IMR-90 (cell line): ENCODE results near the gene MAP7D1. TPM values are rescaled to one million over a fixed set of nuclear protein-coding genes. Genes with fewer than 3 reads are reported as not detected.

Experiments
- ATAC-seq: fragments of 200-7000 bp; cut with Tn5 transposase; 2 replicates; pipeline ENCODE4 v1.9.1; 2020; ENCODE audit warnings: low read depth, mild to moderate bottlenecking, moderate library complexity
- BruUV-seq: library from RNA; stranded (reverse); fragments of 400-500 nt; replicated peaks from 2 replicates; lab custom pipeline; 2021; lab: Mats Ljungman, UMichigan
- CTCF ChIA-PET: fragments of 300-600 bp; formaldehyde crosslinking; extraction: SDS; loops from one replicate; lab custom pipeline; 2021; ENCODE audit warnings: antibody characterized with exemption; lab: Yijun Ruan, JAX
- POLR2A ChIA-PET: fragments of 300-600 bp; sonication (Branson Sonifier 250); formaldehyde crosslinking; loops from one replicate; lab custom pipeline; 2022; ENCODE audit warnings: antibody characterized with exemption; ENCODE audit not compliant: unreplicated experiment; lab: Charles Lee
- DNase-seq: peaks from one replicate; pipeline ENCODE4 v3.0.0; 2013
- H2AFZ ChIP-seq: replicated peaks from 2 replicates; pipeline ENCODE3; 2013; ENCODE audit warnings: low read length, mild to moderate bottlenecking; ENCODE audit not compliant: poor library complexity
- H2AK5ac ChIP-seq: 2 replicates; pipeline ENCODE4 v1.6.1; 2013; ENCODE audit warnings: low read depth, low read length, inconsistent platforms
- H2AK9ac ChIP-seq: replicated peaks from 2 replicates; pipeline ENCODE3; 2013; ENCODE audit warnings: mild to moderate bottlenecking, low read depth, low read length, moderate library complexity; ENCODE audit not compliant: poor library complexity
- H2BK120ac ChIP-seq: 2 replicates; pipeline ENCODE4 v1.6.1; 2013; ENCODE audit warnings: low read depth, low read length, inconsistent platforms
- H2BK15ac ChIP-seq: 3 replicates; pipeline ENCODE4 v1.6.1; 2013; ENCODE audit warnings: low read depth, low read length, inconsistent platforms
- H2BK20ac ChIP-seq: 2 replicates; pipeline ENCODE4 v1.6.1; 2013; ENCODE audit warnings: low read depth, mild to moderate bottlenecking, inconsistent platforms, low read length, moderate library complexity
- H2BK5ac ChIP-seq: 2 replicates; pipeline ENCODE4 v1.6.1; 2013; ENCODE audit warnings: mild to moderate bottlenecking, low read depth, low read length, inconsistent platforms; ENCODE audit not compliant: poor library complexity, severe bottlenecking
- H3K14ac ChIP-seq: replicated peaks from 2 replicates; pipeline ENCODE4 v1.6.1; 2013; ENCODE audit warnings: low read depth, low read length, inconsistent platforms
- H3K18ac ChIP-seq: 2 replicates; pipeline ENCODE4 v1.6.1; 2013; ENCODE audit warnings: low read depth, low read length, control low read depth
- H3K23ac ChIP-seq: 2 replicates; pipeline ENCODE4 v1.6.1; 2013; ENCODE audit warnings: low read depth, low read length, inconsistent platforms
- H3K27ac ChIP-seq: 2 replicates; pipeline ENCODE4 v1.5.1; 2013; ENCODE audit warnings: mild to moderate bottlenecking, control low read depth, low read length; ENCODE audit not compliant: insufficient read depth
- H3K27me3 ChIP-seq: 2 replicates; pipeline ENCODE4 v1.6.1; 2013; ENCODE audit warnings: low read length; ENCODE audit not compliant: control insufficient read depth, insufficient read depth
- H3K36me3 ChIP-seq: 2 replicates; pipeline ENCODE4 v1.6.1; 2013; ENCODE audit warnings: low read length, mixed read lengths; ENCODE audit not compliant: control insufficient read depth, insufficient read depth
- H3K4ac ChIP-seq: 2 replicates; pipeline ENCODE4 v1.6.1; 2013; ENCODE audit warnings: low read depth, low read length, inconsistent platforms
- H3K4me1 ChIP-seq: 2 replicates; pipeline ENCODE4 v1.6.1; 2013; ENCODE audit warnings: low read length, mixed read lengths; ENCODE audit not compliant: control insufficient read depth, insufficient read depth
- H3K4me2 ChIP-seq: 2 replicates; pipeline ENCODE4 v1.6.1; 2013; ENCODE audit warnings: low read depth, mild to moderate bottlenecking, control low read depth, low read length, moderate library complexity
- H3K4me3 ChIP-seq: 2 replicates; pipeline ENCODE4 v1.5.1; 2013; ENCODE audit warnings: low read depth, mild to moderate bottlenecking, control low read depth, low read length, moderate library complexity; ENCODE audit not compliant: insufficient read depth
- H3K56ac ChIP-seq: 2 replicates; pipeline ENCODE4 v1.6.1; 2013; ENCODE audit warnings: low read length, inconsistent platforms; ENCODE audit not compliant: insufficient read depth; ENCODE audit errors: extremely low read depth
- H3K79me1 ChIP-seq, 2 experiments: 2 replicates each; pipeline ENCODE4 v1.6.1; 2013; ENCODE audit warnings: low read length in 2 of 2, inconsistent platforms in 1 of 2, low read depth in 1 of 2
- H3K9ac ChIP-seq: 2 replicates; pipeline ENCODE4 v1.6.1; 2013; ENCODE audit warnings: low read depth, low read length, control low read depth
- H3K9me1 ChIP-seq: 2 replicates; pipeline ENCODE4 v1.6.1; 2013; ENCODE audit warnings: low read length, inconsistent platforms; ENCODE audit not compliant: insufficient read depth
- H3K9me3 ChIP-seq: 2 replicates; pipeline ENCODE4 v1.6.1; 2013; ENCODE audit warnings: low read length; ENCODE audit not compliant: control insufficient read depth, insufficient read depth
- H4K20me1 ChIP-seq: 2 replicates; pipeline ENCODE4 v1.6.1; 2013; ENCODE audit warnings: low read length, inconsistent platforms; ENCODE audit not compliant: insufficient read depth
- H4K5ac ChIP-seq: 2 replicates; pipeline ENCODE4 v1.6.1; 2013; ENCODE audit warnings: mild to moderate bottlenecking, low read depth, low read length, control low read depth
- H4K8ac ChIP-seq, 2 experiments: 2 replicates each; pipeline ENCODE4 v1.6.1; 2013; ENCODE audit warnings: low read depth in 2 of 2, low read length in 2 of 2, control low read depth in 1 of 2, inconsistent platforms in 1 of 2
- H4K91ac ChIP-seq: 2 replicates; pipeline ENCODE4 v1.6.1; 2013; ENCODE audit warnings: low read depth, low read length, inconsistent platforms; ENCODE audit not compliant: insufficient read depth
- CTCF ChIP-seq: conservative IDR thresholded peaks from 2 replicates; pipeline ENCODE4 v1.5.1; 2012; ENCODE audit warnings: mild to moderate bottlenecking, low read depth, low read length, improper control_type of control experiment
- FOS ChIP-seq: fragments of 150-350 bp; IDR thresholded peaks from 2 replicates; pipeline ENCODE4 v1.6.1; 2016; ENCODE audit warnings: low read depth, low read length
- MAFK ChIP-seq: IDR thresholded peaks from 2 replicates; pipeline ENCODE4 v1.6.1; 2012; ENCODE audit warnings: low read depth, low read length, improper control_type of control experiment
- MAZ ChIP-seq: IDR thresholded peaks from 2 replicates; pipeline ENCODE4 v1.6.1; 2012; ENCODE audit warnings: low read depth, mild to moderate bottlenecking, low read length, improper control_type of control experiment, moderate library complexity, borderline replicate concordance
- NFE2L2 ChIP-seq: fragments of 150-350 bp; IDR thresholded peaks from 2 replicates; pipeline ENCODE4 v1.6.1; 2016; ENCODE audit warnings: low read depth, mild to moderate bottlenecking, low read length
- POLR2A ChIP-seq: IDR thresholded peaks from 2 replicates; pipeline ENCODE4 v1.6.1; 2012; ENCODE audit warnings: mild to moderate bottlenecking, low read depth, low read length
- RFX5 ChIP-seq: IDR thresholded peaks from 2 replicates; pipeline ENCODE4 v1.8.0; 2012; ENCODE audit warnings: low read depth, mild to moderate bottlenecking, low read length, moderate library complexity
- SMC3 ChIP-seq: fragments of 150-350 bp; IDR thresholded peaks from 2 replicates; pipeline ENCODE4 v1.6.1; 2016; ENCODE audit warnings: low read depth, mild to moderate bottlenecking, antibody characterized with exemption, low read length, moderate library complexity
- USF2 ChIP-seq: fragments of 150-350 bp; IDR thresholded peaks from 2 replicates; pipeline ENCODE4 v1.6.1; 2017; ENCODE audit warnings: mild to moderate bottlenecking, antibody characterized with exemption, low read length, low read depth
- WGBS, 2 experiments: methylation state at CpG; one replicate each; pipeline versions ENCODE4 v1.1.5 to v1.1.7; 2013; ENCODE audit warnings: missing lambda C conversion rate in 2 of 2; ENCODE audit not compliant: insufficient read length in 1 of 2; ENCODE audit errors: extremely low coverage in 2 of 2; 5-methylcytosine and 5-hydroxymethylcytosine counted together
- dilution Hi-C: fragments of 300-500 bp; cut with HindIII; formaldehyde crosslinking; loops from one replicate; pipeline ENCODE4 v1.14.3; 2018; ENCODE audit warnings: low sequenced_read_pairs; ENCODE audit not compliant: unreplicated experiment
- in situ Hi-C: fragments of 300-500 bp; cut with MboI; formaldehyde crosslinking; loops from 3 replicates; pipeline ENCODE4 v1.14.3; 2019; ENCODE audit warnings: low sequenced_read_pairs, inconsistent platforms, mixed read lengths
- intact Hi-C: fragments of 100-400 bp; cut with micrococcal nuclease; formaldehyde crosslinking; loops from 2 replicates; pipeline ENCODE4 v1.10.0; 2022
- polyA plus RNA-seq, 3 experiments: library from polyadenylated mRNA; depleted of rRNA; stranded (reverse); fragments of >200 nt; gene quantifications; 2 replicates each; pipeline ENCODE4 v1.2.3, GENCODE V29; 2012; ENCODE audit warnings: low replicate concordance in 1 of 3
- total RNA-seq: library from RNA; depleted of rRNA; stranded (reverse); fragments of >200 nt; gene quantifications from 2 replicates; pipeline ENCODE4 v1.2.3, GENCODE V29; 2012

Gene MAP7D1
- total and polyA plus RNA-seq, 2 of the 4 experiments (the other 2 are of a cell fraction): 32.3 to 81.9 TPM

- Histone ChIP-seq H3K23ac (no peak overlapping the region), H2BK15ac (no peak overlapping the region), H3K4ac (no peak overlapping the region), H3K18ac (no peak overlapping the region), H3K4me3 (no peak overlapping the region), H4K5ac (no peak overlapping the region), H3K27me3 (peaks cover 34% of the 10 kb centered on the region), H2BK20ac (no peak overlapping the region), H4K91ac (no peak overlapping the region), H4K20me1 (no peaks in the 10 kb centered on the region), H2BK120ac (no peak overlapping the region), H3K9me1 (no peaks in the 10 kb centered on the region), H2BK5ac (no peak overlapping the region), H4K8ac (no peak overlapping the region), H3K79me1 (no peaks in the 10 kb centered on the region), H2AFZ (peak overlapping the region; percentile 70), H3K36me3 (no peaks in the 10 kb centered on the region), H3K14ac (no peak overlapping the region), H3K4me2 (no peak overlapping the region), H3K9me3 (no peaks in the 10 kb centered on the region), H3K4me1 (peaks cover 8% of the 10 kb centered on the region), H3K27ac (no peak overlapping the region), H2AK9ac (peak overlapping the region; percentile 16), H2AK5ac (peak overlapping the region; percentile 63; the same call in 1 of the 2 replicates), H3K56ac (no peak overlapping the region), H3K9ac (no peak overlapping the region)
- ATAC-seq (no peak), DNase-seq (no peak)
- dilution Hi-C loops (no loop called here), in situ Hi-C loops (loop anchor here (25.0 kb wide), 1 partner anchor 289 kb away; no protein-coding TSS in a partner anchor), intact Hi-C loops (no loop called here)
- ChIA-PET POLR2A (no interaction called here), CTCF (interaction anchor here (1.1 kb wide), 1 partner anchor 12 kb away, joined by 3 read pairs; no protein-coding TSS in a partner anchor)
- 60% methylated on average over 1 of the region's 8 CpGs; no CpG with 5 or more reads in 1 of the 2 experiments for whole genome bisulfite sequencing, 2 experiments
- BruUV-seq: no TSS peak
- TF ChIP-seq POLR2A (no peak), RFX5 (no peak), MAFK (no peak), USF2 (peak; percentile 40), NFE2L2 (no peak), MAZ (no peak), FOS (no peak), CTCF (no peak), SMC3 (no peak)
Observed at GRCh38 chr1:36123356-36123755, 32.6 kb upstream of the MAP7D1 start.
